SK-N-SH (cell line): ENCODE results near the gene SMIM36. TPM values are rescaled to one million over a fixed set of nuclear protein-coding genes. Genes with fewer than 3 reads are reported as not detected.

Source experiments
- CTCF ChIA-PET: fragments of 300-600, 350-600 bp; formaldehyde crosslinking; extraction: SDS; loops from one replicate; lab custom pipeline; 2021; lab: Yijun Ruan, JAX
- POLR2A ChIA-PET: fragments of 350-600 bp; sonication (Branson Sonifier 250); formaldehyde crosslinking; extraction: SDS; loops from one replicate; lab custom pipeline; 2020; ENCODE audit warnings: antibody characterized with exemption, inconsistent platforms; lab: Yijun Ruan, JAX
- DNase-seq: peaks from one replicate; pipeline ENCODE4 v3.0.0; 2012
- H2AFZ ChIP-seq: fragments of 200-600 bp; sonication (generic); 2 replicates; pipeline ENCODE4 v1.8.1; 2016; ENCODE audit warnings: antibody characterized with exemption, mild to moderate bottlenecking, low read depth
- H3F3A ChIP-seq: fragments of 200-600 bp; sonication (generic); replicated peaks from 2 replicates; pipeline ENCODE3; 2016; ENCODE audit warnings: antibody characterized with exemption, mild to moderate bottlenecking; ENCODE audit not compliant: insufficient read depth
- H3K27ac ChIP-seq, 2 experiments: fragments of 200-500 bp in 1 of 2; fragments of 200-600 bp in 1 of 2; sonication (Bioruptor generic) in 1 of 2; sonication (generic), shearing (Covaris generic) in 1 of 2; 2 replicates each; pipeline versions ENCODE4 v1.5.1 to v1.6.1; 2014 to 2016; ENCODE audit warnings: low read depth in 2 of 2, inconsistent platforms in 1 of 2, low read length in 1 of 2, mild to moderate bottlenecking in 1 of 2, mixed read lengths in 1 of 2
- H3K27me3 ChIP-seq: fragments of 200-600 bp; sonication (generic), shearing (Covaris generic); 2 replicates; pipeline ENCODE4 v1.6.1; 2016; ENCODE audit warnings: mixed run types; ENCODE audit not compliant: insufficient read depth
- H3K36me3 ChIP-seq, 2 experiments: fragments of 200-500 bp in 1 of 2; fragments of 200-600 bp in 1 of 2; sonication (Bioruptor generic) in 1 of 2; sonication (generic) in 1 of 2; replicated peaks in 1 of 2; 2 replicates each; pipeline versions ENCODE3 to v1.5.1; 2014 to 2016; ENCODE audit warnings: low read length in 1 of 2, mild to moderate bottlenecking in 1 of 2; ENCODE audit not compliant: insufficient read depth in 2 of 2, control insufficient read depth in 1 of 2
- H3K4me1 ChIP-seq, 2 experiments: fragments of 200-500 bp in 1 of 2; fragments of 200-600 bp in 1 of 2; sonication (Bioruptor generic) in 1 of 2; sonication (generic), shearing (Covaris generic) in 1 of 2; 2 replicates each; pipeline versions ENCODE4 v1.5.1 to v1.6.1; 2014 to 2016; ENCODE audit warnings: low read depth in 1 of 2, low read length in 1 of 2, mixed run types in 1 of 2; ENCODE audit not compliant: insufficient read depth in 2 of 2, control insufficient read depth in 1 of 2
- H3K4me2 ChIP-seq: fragments of 200-600 bp; sonication (generic), shearing (Covaris generic); 2 replicates; pipeline ENCODE4 v1.6.1; 2017; ENCODE audit warnings: mixed run types
- H3K4me3 ChIP-seq, 2 experiments: fragments of 200-500 bp in 1 of 2; fragments of 200-600 bp in 1 of 2; sonication (Bioruptor generic) in 1 of 2; sonication (generic), shearing (Covaris generic) in 1 of 2; 2 replicates each; pipeline versions ENCODE4 v1.5.1 to v1.8.1; 2014 to 2016; ENCODE audit warnings: low read depth in 2 of 2, inconsistent platforms in 1 of 2, low read length in 1 of 2, mild to moderate bottlenecking in 1 of 2, mixed read lengths in 1 of 2, moderate library complexity in 1 of 2
- H3K79me2 ChIP-seq: fragments of 200-600 bp; sonication (generic); 2 replicates; pipeline ENCODE4 v1.8.1; 2017; ENCODE audit warnings: mild to moderate bottlenecking; ENCODE audit not compliant: insufficient read depth
- H3K9ac ChIP-seq: fragments of 200-600 bp; sonication (generic); 2 replicates; pipeline ENCODE4 v1.6.1; 2017; ENCODE audit warnings: mixed run types
- H3K9me2 ChIP-seq: fragments of 200-600 bp; sonication (generic); 2 replicates; pipeline ENCODE4 v1.6.1; 2017; ENCODE audit warnings: mixed run types
- H3K9me3 ChIP-seq: fragments of 200-600 bp; sonication (generic); 2 replicates; pipeline ENCODE4 v1.6.1; 2017; ENCODE audit warnings: mixed run types, mild to moderate bottlenecking, moderate library complexity
- H4K20me1 ChIP-seq: fragments of 200-600 bp; sonication (generic); 2 replicates; pipeline ENCODE4 v1.6.1; 2017; ENCODE audit warnings: mild to moderate bottlenecking, mixed run types; ENCODE audit not compliant: insufficient read depth
- ELF1 ChIP-seq: IDR thresholded peaks from 2 replicates; pipeline ENCODE4 v1.4.0; 2012
- FOXM1 ChIP-seq: IDR thresholded peaks from 2 replicates; pipeline ENCODE4 v1.4.0; 2012; ENCODE audit warnings: low read depth, mild to moderate bottlenecking
- JUND ChIP-seq: IDR thresholded peaks from 2 replicates; pipeline ENCODE4 v1.4.0; 2012
- MXI1 ChIP-seq: IDR thresholded peaks from 2 replicates; pipeline ENCODE4 v1.6.1; 2012; ENCODE audit warnings: mild to moderate bottlenecking, low read depth, low read length, improper control_type of control experiment
- NFIC ChIP-seq: IDR thresholded peaks from 2 replicates; pipeline ENCODE4 v1.4.0; 2012; ENCODE audit warnings: borderline replicate concordance
- REST ChIP-seq: IDR thresholded peaks from 2 replicates; pipeline ENCODE4 v1.6.1; 2012; ENCODE audit warnings: mild to moderate bottlenecking, low read depth, low read length, moderate library complexity
- RXRA ChIP-seq: IDR thresholded peaks from 2 replicates; pipeline ENCODE4 v1.4.0; 2012; ENCODE audit warnings: low read depth, mild to moderate bottlenecking, borderline replicate concordance
- TAF1 ChIP-seq: IDR thresholded peaks from 2 replicates; pipeline ENCODE4 v1.6.1; 2012; ENCODE audit warnings: low read depth, mild to moderate bottlenecking, low read length, moderate library complexity, borderline replicate concordance
- TCF12 ChIP-seq: IDR thresholded peaks from 2 replicates; pipeline ENCODE4 v1.4.0; 2012
- USF1 ChIP-seq: IDR thresholded peaks from 2 replicates; pipeline ENCODE4 v1.4.0; 2012; ENCODE audit warnings: low read depth, borderline replicate concordance
- WGBS: methylation state at CpG from one replicate; pipeline ENCODE4 v1.1.6; 2017; ENCODE audit warnings: low lambda C conversion rate; 5-methylcytosine and 5-hydroxymethylcytosine counted together
- polyA plus RNA-seq, 3 experiments: library from polyadenylated mRNA; depleted of rRNA; stranded (reverse); fragments of >200 nt; gene quantifications; 2 replicates each; pipeline ENCODE4 v1.2.3, GENCODE V29; 2012

SMIM36 gene
- polyA plus RNA-seq, 1 of the 3 experiments (the other 2 are of a cell fraction): not detected

DNA sequence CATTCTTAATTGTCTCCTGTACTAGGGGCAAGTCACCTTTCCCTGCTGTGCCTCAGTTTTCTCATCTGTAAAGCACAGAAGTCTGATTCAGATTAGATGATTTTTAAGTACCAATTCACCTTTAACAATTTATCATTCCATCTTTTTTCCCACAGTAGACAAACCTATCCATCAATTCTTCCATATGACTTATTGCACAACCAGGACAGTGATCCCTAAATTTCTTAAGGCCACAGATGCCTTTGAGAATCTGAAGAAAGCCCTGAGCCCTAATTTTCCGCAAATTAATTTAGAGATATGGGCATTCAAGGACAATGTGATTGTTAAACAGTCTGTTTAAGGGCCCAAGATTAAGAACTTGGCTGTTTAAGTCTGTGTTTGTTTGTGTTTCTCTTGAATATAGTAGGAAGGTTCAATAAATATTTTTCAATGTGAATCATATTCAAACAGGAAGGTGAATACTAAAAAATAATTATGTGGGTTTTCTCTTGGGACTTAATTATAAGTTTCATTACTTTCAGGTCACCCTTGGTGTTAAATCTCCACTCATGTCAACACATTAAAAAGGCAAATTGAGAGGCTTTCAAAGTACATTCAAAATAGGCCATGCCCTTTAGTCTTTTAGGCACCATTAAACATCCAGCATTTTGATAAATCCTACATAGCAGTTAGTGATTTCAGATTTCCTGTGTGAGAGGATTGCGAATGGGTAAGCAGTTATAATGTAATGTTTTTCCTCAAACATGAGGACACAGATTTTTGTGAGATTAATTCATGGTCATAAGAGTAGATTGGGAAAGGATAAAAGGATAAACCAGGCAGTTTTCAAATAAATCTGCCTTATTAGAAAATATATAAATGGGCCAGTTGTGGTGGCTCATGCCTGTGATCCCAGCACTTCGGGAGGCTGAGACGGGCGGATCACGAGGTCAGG lies 54.7 kb downstream of the SMIM36 start:
- Histone ChIP-seq H3K9ac (no peak overlapping the region), H3K9me3 (no peaks in the 10 kb centered on the region), H2AFZ (no peak overlapping the region), H3K27ac (no peak overlapping the region), H4K20me1 (no peaks in the 10 kb centered on the region), H3K4me3 (no peak overlapping the region), H3K79me2 (no peaks in the 10 kb centered on the region), H3K36me3 (no peaks in the 10 kb centered on the region), H3K9me2 (no peaks in the 10 kb centered on the region), H3K4me1 (peaks cover 14 to 32% of the 10 kb centered on the region in 2 experiments), H3K27me3 (no peaks in the 10 kb centered on the region), H3K4me2 (no peak overlapping the region), H3F3A (peaks cover 14% of the 10 kb centered on the region)
- TF ChIP-seq ELF1 (no peak), TCF12 (no peak), FOXM1 (no peak), MXI1 (no peak), USF1 (no peak), REST (no peak)
- CTCF ChIA-PET: interaction anchor here (0.9 to 1.7 kb wide), 3 partner anchors 34 to 58 kb away, joined by 3 to 4 read pairs (median 4); no protein-coding TSS in a partner anchor
- POLR2A ChIA-PET: no interaction called here
- WGBS: 97% methylated on average over 6 of the region's 6 CpGs
- no peak for DNase-seq

- WGBS: 57% methylated on average over 4 of the region's 4 CpGs
- H2AFZ ChIP-seq: no peak overlapping the region
- H3K9ac ChIP-seq: no peak overlapping the region
- no peak overlapping the region for H3K4me2 ChIP-seq
- H3K36me3 ChIP-seq: no peaks in the 10 kb centered on the region
- no peaks in the 10 kb centered on the region for H3K9me3 ChIP-seq
- H3K27me3 ChIP-seq: no peaks in the 10 kb centered on the region
- H4K20me1 ChIP-seq: no peaks in the 10 kb centered on the region
- TF ChIP-seq TAF1 (no peak), JUND (no peak; the same call in 1 of the 2 replicates), RXRA (peak; percentile 43; the same call in 1 of the 2 replicates), MXI1 (no peak), NFIC (peak; percentile 40; the same call in 1 of the 2 replicates)
- H3F3A ChIP-seq: peaks cover 22% of the 10 kb centered on the region
- no peaks in the 10 kb centered on the region for H3K9me2 ChIP-seq
- no peak overlapping the region for H3K27ac ChIP-seq
- ChIA-PET CTCF (interaction anchor here (1.0 to 2.5 kb wide), 4 partner anchors 9 to 59 kb away, joined by 3 to 5 read pairs (median 4); no protein-coding TSS in a partner anchor), POLR2A (no interaction called here)
- H3K79me2 ChIP-seq: no peaks in the 10 kb centered on the region
- DNase-seq: no peak
- H3K4me3 ChIP-seq: no peak overlapping the region
- peaks cover 21 to 46% of the 10 kb centered on the region in 2 experiments for H3K4me1 ChIP-seq
These were observed 56.3 kb downstream of the SMIM36 start for GRCh38 chr17:55454906-55455474.
